Astrocyte of the cerebellum (primary cell): ENCODE data around the gene NKAIN1.

ENCODE experiments used
- DNase-seq: peaks from one replicate; pipeline ENCODE4 v3.0.0-alpha.2; 2011; ENCODE audit warnings: low read depth
- H3K4me3 ChIP-seq: 2 replicates; pipeline ENCODE4 v1.5.1; 2011; ENCODE audit warnings: mild to moderate bottlenecking, low read depth, low read length, moderate library complexity
- in situ Hi-C: cut with HindIII; loops from 2 replicates; pipeline ENCODE4 v1.10.0; 2017; ENCODE audit warnings: low sequenced_read_pairs
- TF ChIP-seq, protein P1 (sequence below): IDR thresholded peaks from 2 replicates; pipeline ENCODE4 v1.5.1; 2012; ENCODE audit warnings: low read length, low read depth, moderate library complexity, mild to moderate bottlenecking; ENCODE audit errors: missing control alignments

NKAIN1 gene

DNA sequence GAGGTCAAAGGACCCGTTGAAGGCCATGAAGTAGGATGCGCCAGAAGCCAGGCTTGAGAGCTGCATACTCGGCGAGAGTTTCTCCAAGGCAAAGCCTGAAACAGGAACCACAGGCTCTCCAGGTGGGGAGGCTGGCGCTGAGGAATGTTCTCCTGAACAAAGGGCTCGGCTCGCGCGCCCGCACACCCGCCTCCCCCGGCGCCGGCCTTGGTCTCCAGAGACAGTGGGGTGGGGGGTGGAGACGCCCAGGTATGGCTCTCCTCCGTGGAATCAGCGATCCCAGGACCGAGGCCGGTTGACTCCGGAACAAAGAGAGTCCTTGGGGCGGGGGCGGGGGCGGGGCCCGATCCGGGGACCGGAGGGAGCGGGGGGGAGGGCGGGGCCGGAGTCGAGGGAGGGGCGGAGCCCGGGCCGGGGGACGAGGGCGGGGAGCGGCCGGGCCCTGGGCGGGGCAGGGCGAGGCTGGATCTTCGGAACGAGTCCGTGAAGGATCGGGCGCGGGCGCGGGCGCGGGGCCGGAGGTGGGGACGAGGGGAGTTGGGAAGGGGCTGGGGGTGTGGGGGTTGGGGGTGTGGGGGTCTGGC, 85.0 kb downstream of the NKAIN1 start:
- in situ Hi-C loops: loop anchor here (5.0 to 25.0 kb wide), 2 partner anchors 92 to 342 kb away; no protein-coding TSS in a partner anchor
- TF ChIP-seq, protein P1, sequence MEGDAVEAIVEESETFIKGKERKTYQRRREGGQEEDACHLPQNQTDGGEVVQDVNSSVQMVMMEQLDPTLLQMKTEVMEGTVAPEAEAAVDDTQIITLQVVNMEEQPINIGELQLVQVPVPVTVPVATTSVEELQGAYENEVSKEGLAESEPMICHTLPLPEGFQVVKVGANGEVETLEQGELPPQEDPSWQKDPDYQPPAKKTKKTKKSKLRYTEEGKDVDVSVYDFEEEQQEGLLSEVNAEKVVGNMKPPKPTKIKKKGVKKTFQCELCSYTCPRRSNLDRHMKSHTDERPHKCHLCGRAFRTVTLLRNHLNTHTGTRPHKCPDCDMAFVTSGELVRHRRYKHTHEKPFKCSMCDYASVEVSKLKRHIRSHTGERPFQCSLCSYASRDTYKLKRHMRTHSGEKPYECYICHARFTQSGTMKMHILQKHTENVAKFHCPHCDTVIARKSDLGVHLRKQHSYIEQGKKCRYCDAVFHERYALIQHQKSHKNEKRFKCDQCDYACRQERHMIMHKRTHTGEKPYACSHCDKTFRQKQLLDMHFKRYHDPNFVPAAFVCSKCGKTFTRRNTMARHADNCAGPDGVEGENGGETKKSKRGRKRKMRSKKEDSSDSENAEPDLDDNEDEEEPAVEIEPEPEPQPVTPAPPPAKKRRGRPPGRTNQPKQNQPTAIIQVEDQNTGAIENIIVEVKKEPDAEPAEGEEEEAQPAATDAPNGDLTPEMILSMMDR: no peak

DNA sequence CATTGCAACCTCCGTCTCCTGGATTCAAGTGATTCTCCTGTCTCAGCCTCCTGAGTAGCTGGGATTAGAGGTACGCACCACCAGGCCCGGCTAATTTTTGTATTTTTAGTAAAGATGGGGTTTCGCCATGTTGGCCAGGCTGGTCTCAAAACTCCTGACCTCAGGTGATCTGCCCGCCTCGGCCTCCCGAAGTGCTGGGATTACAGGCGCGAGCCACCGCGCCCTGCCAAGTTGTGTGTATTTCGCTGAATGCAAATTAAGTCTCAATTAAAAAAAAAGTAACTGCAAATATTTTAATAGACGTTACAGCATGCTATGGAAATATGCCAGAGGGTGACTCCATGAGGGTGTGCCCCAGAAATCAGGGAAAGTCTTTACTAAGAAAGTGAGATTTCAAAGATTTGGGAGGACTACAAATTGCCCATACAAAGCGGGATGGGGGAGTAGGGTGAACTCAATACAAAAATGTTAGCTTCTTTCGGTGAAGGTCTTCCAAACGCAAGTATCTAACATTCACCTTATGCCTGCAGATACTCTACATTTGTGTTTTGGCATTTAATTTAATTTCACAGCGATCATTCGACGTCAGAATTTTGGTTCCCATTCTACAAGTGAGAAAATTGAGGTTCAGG, 85.6 kb downstream of the NKAIN1 start:
- in situ Hi-C loops: loop anchor here (25.0 kb wide), 1 partner anchor 342 kb away; no protein-coding TSS in a partner anchor
- DNase-seq: no peak
- TF ChIP-seq, protein P1: no peak
- H3K4me3 ChIP-seq: peak overlapping the region; percentile 61

More for the DNA sequence above, 85.0 kb downstream of the NKAIN1 start:
- peak overlapping the region; percentile 61 for H3K4me3 ChIP-seq
- DNase-seq: peak; percentile 35

DNA sequence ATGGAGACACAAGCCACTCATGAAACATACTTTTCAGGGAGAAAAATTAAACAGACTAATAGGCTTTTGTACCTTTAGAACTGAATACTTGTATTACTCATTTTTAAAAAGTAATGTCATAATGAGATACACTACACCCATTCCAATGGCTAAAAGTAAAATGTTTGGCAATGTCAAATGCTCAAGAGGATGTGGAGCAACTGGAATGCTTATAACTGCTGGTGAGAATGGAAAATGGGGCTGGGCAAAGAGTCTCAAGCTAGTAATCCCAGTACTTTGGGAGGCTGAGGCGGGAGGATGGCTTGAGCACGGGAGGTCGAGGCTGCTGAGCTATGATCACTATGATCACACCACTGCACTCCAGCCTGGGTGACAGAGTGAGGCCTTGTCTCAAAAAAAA, 86.3 kb downstream of the NKAIN1 start:
- no peak overlapping the region for H3K4me3 ChIP-seq
- in situ Hi-C loops: loop anchor here (25.0 kb wide), 1 partner anchor 341 kb away; no protein-coding TSS in a partner anchor
- DNase-seq: no peak
- TF ChIP-seq, protein P1: no peak

DNA sequence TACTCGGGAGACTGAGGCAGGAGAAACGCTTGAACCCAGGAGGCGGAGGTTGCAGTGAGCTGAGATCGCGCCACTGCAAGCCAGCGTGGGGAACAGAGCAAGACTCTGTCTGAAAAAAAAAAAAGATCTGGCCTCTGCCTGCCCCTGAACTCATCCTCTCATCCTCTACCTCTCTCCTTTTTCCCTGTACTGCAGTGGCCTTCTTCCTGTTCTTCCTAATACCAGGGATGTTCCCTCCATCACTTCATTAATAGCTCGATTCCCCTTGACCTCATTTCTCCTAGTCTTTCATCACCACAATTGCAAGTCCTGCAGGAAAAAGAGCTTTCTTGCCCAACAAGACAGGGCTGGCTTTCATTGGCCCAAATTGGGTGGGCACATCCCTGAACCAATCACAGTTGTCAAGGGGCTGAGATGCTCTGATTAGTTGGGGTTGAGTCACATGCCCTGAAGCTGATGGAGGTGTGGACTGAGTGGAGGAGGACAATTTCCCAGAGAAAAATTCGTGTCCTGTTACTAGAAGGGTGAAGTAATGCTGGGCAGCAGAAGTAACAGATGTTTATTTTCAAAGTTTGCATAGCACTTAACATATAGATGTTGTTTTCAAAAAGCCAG, 87.4 kb downstream of the NKAIN1 start:
- in situ Hi-C loops: loop anchor here (25.0 kb wide), 1 partner anchor 340 kb away; no protein-coding TSS in a partner anchor
- TF ChIP-seq, protein P1: no peak
- no peak for DNase-seq

DNA sequence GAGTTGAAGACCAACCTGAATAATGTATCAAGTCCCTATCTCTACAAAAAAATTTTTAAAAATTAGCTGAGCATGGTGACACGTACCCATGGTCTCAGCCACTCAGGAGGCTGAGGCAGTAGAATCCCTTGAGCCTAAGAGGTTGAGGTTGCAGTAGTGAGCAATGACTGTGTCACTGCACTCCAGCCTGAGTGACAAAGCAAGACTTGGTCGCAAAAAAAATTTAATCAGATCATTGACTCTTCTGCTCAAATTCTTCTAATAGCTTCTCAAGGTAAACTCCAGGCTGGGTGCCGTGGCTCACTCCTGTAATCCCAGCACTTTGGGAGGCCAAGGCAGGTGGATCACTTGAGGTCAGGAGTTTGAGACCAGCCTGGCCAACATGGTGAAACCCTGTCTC, 88.3 kb downstream of the NKAIN1 start:
- no peak overlapping the region for H3K4me3 ChIP-seq
- TF ChIP-seq, protein P1: no peak
- in situ Hi-C loops: loop anchor here (25.0 kb wide), 1 partner anchor 339 kb away; no protein-coding TSS in a partner anchor
- no peak for DNase-seq

More for the DNA sequence above, 87.4 kb downstream of the NKAIN1 start:
- H3K4me3 ChIP-seq: no peak overlapping the region

DNA sequence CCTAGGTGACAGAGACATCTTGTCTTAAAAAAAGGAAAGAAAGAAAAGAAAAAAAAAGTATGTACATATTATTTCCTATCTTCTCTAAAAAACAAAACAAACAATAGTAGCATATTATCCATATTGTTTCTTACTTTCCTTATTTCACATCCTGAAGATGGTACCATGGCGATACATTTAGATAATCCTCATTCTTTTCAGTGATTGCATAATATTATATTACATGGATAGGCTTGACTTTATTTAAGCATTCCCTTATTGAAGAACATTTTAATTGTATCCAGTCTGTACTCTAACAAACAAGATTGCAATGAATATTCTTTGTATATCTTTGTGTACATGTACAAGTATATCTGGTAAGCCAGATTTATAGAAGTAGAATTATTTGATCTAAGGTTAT, 91.3 kb downstream of the NKAIN1 start:
- no peak for DNase-seq
- in situ Hi-C loops: no loop called here
- no peak overlapping the region for H3K4me3 ChIP-seq

More for the DNA sequence above, 91.3 kb downstream of the NKAIN1 start:
- TF ChIP-seq, protein P1: no peak
